HepG2 (cell line): Measurements from ENCODE around the gene ACTN2.

ENCODE experiments used
- ATF2 ChIP-seq: sonication (generic); formaldehyde crosslinking; IDR thresholded peaks from 2 replicates; pipeline ENCODE4 v1.4.0; 2020; ENCODE audit warnings: missing genetic modification reagents
- BCL3 ChIP-seq: sonication (generic); formaldehyde crosslinking; IDR thresholded peaks from 2 replicates; pipeline ENCODE4 v1.5.1; 2020; ENCODE audit warnings: mild to moderate bottlenecking, missing genetic modification reagents, moderate library complexity
- CENPT ChIP-seq: sonication (generic); formaldehyde crosslinking; IDR thresholded peaks from 2 replicates; pipeline ENCODE4 v1.8.0; 2022; ENCODE audit warnings: low read depth, mild to moderate bottlenecking, moderate library complexity, missing genetic modification reagents
- ELF1 ChIP-seq: sonication (generic); formaldehyde crosslinking; IDR thresholded peaks from 2 replicates; pipeline ENCODE4 v1.4.0; 2020; ENCODE audit warnings: missing genetic modification reagents
- HDAC6 ChIP-seq: fragments of 200-600 bp; sonication (generic); IDR thresholded peaks from 2 replicates; pipeline ENCODE4 v1.7.0; 2017; ENCODE audit warnings: mild to moderate bottlenecking, antibody characterized with exemption, low read length, low read depth
- HMGXB3 ChIP-seq: sonication (generic); formaldehyde crosslinking; IDR thresholded peaks from 2 replicates; pipeline ENCODE4 v1.4.0; 2020; ENCODE audit warnings: missing genetic modification reagents, borderline replicate concordance
- PRMT3 ChIP-seq: sonication (generic); formaldehyde crosslinking; IDR thresholded peaks from 2 replicates; pipeline ENCODE4 v1.8.1; 2022; ENCODE audit warnings: low read depth, mild to moderate bottlenecking, moderate library complexity, missing genetic modification reagents, borderline replicate concordance
- SATB2 ChIP-seq: sonication (generic); formaldehyde crosslinking; IDR thresholded peaks from 2 replicates; pipeline ENCODE4 v1.5.0; 2020; ENCODE audit warnings: missing genetic modification reagents
- TBX3 ChIP-seq: fragments of 450-650 bp; IDR thresholded peaks from 2 replicates; pipeline ENCODE4 v1.6.1; 2017; ENCODE audit warnings: antibody characterized with exemption, mild to moderate bottlenecking, inconsistent platforms, borderline replicate concordance
- WIZ ChIP-seq: sonication (generic); formaldehyde crosslinking; IDR thresholded peaks from 2 replicates; pipeline ENCODE4 v1.5.1; 2020; ENCODE audit warnings: mild to moderate bottlenecking, missing genetic modification reagents
- ZBTB25 ChIP-seq: IDR thresholded peaks from 2 replicates; pipeline ENCODE4 v1.6.1; 2018; ENCODE audit warnings: missing genetic modification reagents

GRCh38 chr1:236785477-236785876 is 99.2 kb downstream of the ACTN2 start:
- no peak for TF ChIP-seq SATB2
- TF ChIP-seq ATF2: no peak
- TF ChIP-seq CENPT: no peak
- TF ChIP-seq WIZ (CRISPR knock-in tag): no peak
- TF ChIP-seq HMGXB3 (CRISPR knock-in tag): no peak
- TF ChIP-seq TBX3: no peak
- TF ChIP-seq ELF1 (CRISPR knock-in tag): no peak
- no peak for TF ChIP-seq PRMT3 (CRISPR knock-in tag)
- no peak for TF ChIP-seq HDAC6
- TF ChIP-seq ZBTB25: no peak
- no peak for TF ChIP-seq BCL3 (CRISPR knock-in tag)
